Osteocyte (in vitro differentiated cells): ENCODE data around the gene SMAD1. TPM values are rescaled to one million over a fixed set of nuclear protein-coding genes. Genes with fewer than 3 reads are reported as not detected.

Experiments
- DNase-seq: peaks from one replicate; pipeline ENCODE4 v3.0.0; 2021; ENCODE audit warnings: mixed read lengths; ENCODE audit not compliant: unreplicated experiment; ENCODE audit errors: extremely low spot score
- H3K27ac Mint-ChIP-seq: one replicate; pipeline ENCODE4 v1.8.0; 2021; ENCODE audit warnings: mild to moderate bottlenecking, mixed read lengths; ENCODE audit not compliant: unreplicated experiment
- H3K27me3 Mint-ChIP-seq: one replicate; pipeline ENCODE4 v1.8.0; 2021; ENCODE audit warnings: mixed read lengths; ENCODE audit not compliant: unreplicated experiment
- H3K36me3 Mint-ChIP-seq: one replicate; pipeline ENCODE4 v1.8.0; 2021; ENCODE audit warnings: mixed read lengths; ENCODE audit not compliant: unreplicated experiment
- H3K4me1 Mint-ChIP-seq: one replicate; pipeline ENCODE4 v1.8.0; 2021; ENCODE audit warnings: mixed read lengths; ENCODE audit not compliant: unreplicated experiment
- H3K4me3 Mint-ChIP-seq: one replicate; pipeline ENCODE4 v1.8.0; 2021; ENCODE audit warnings: mild to moderate bottlenecking, moderate library complexity, mixed read lengths; ENCODE audit not compliant: unreplicated experiment
- H3K9me3 Mint-ChIP-seq: one replicate; pipeline ENCODE4 v1.8.0; 2021; ENCODE audit warnings: mixed read lengths; ENCODE audit not compliant: unreplicated experiment
- CTCF ChIP-seq: fragments of 200-600 bp; sonication (generic); IDR thresholded peaks from 2 replicates; pipeline ENCODE4 v1.5.0; 2021; ENCODE audit warnings: antibody characterized with exemption, mild to moderate bottlenecking, moderate library complexity
- total RNA-seq: library from RNA; stranded (reverse); gene quantifications from 2 replicates; pipeline ENCODE4 v1.2.1, GENCODE V29; 2021

Gene SMAD1
- total RNA-seq, 1 donor from 2014 or later = 18.1 TPM

- Mint-ChIP-seq H3K36me3 (peaks cover 24% of the 10 kb centered on the region), H3K27me3 (no peaks in the 10 kb centered on the region), H3K9me3 (no peaks in the 10 kb centered on the region), H3K4me1 (peaks cover 28% of the 10 kb centered on the region), H3K27ac (peak overlapping the region; percentile 9), H3K4me3 (no peak overlapping the region)
- DNase-seq = no peak
- no peak for TF ChIP-seq CTCF
These were observed 58.6 kb downstream of the SMAD1 start for GRCh38 chr4:145540235-145540634.

GRCh38 chr4:145541346-145541745, 59.7 kb downstream of the SMAD1 start:
- TF ChIP-seq CTCF = no peak
- no peak for DNase-seq
- peaks cover 39% of the 10 kb centered on the region for H3K4me1 Mint-ChIP-seq
- H3K9me3 Mint-ChIP-seq = no peaks in the 10 kb centered on the region
- H3K36me3 Mint-ChIP-seq = peaks cover 24% of the 10 kb centered on the region
- H3K27me3 Mint-ChIP-seq = no peaks in the 10 kb centered on the region
- H3K4me3 Mint-ChIP-seq = no peak overlapping the region
- H3K27ac Mint-ChIP-seq = no peak overlapping the region

GRCh38 chr4:145545031-145545430, 63.4 kb downstream of the SMAD1 start:
- TF ChIP-seq CTCF = no peak
- DNase-seq = no peak
- Mint-ChIP-seq H3K27me3 (no peaks in the 10 kb centered on the region), H3K36me3 (peaks cover 30% of the 10 kb centered on the region), H3K4me1 (peaks cover 39% of the 10 kb centered on the region), H3K9me3 (no peaks in the 10 kb centered on the region), H3K4me3 (no peak overlapping the region), H3K27ac (peak overlapping the region; percentile 76)

- TF ChIP-seq CTCF = no peak
- no peaks in the 10 kb centered on the region for H3K27me3 Mint-ChIP-seq
- peak overlapping the region; percentile 8 for H3K4me3 Mint-ChIP-seq
- peak overlapping the region; percentile 76 for H3K27ac Mint-ChIP-seq
- H3K36me3 Mint-ChIP-seq = peaks cover 27% of the 10 kb centered on the region
- H3K4me1 Mint-ChIP-seq = peaks cover 35% of the 10 kb centered on the region
- no peaks in the 10 kb centered on the region for H3K9me3 Mint-ChIP-seq
- DNase-seq = no peak
These were observed 64.0 kb downstream of the SMAD1 start for GRCh38 chr4:145545538-145546174.

GRCh38 chr4:145546175-145546915, 64.7 kb downstream of the SMAD1 start:
- TF ChIP-seq CTCF = no peak
- H3K27ac Mint-ChIP-seq = peak overlapping the region; percentile 76
- H3K4me3 Mint-ChIP-seq = peak overlapping the region; percentile 8
- peaks cover 30% of the 10 kb centered on the region for H3K4me1 Mint-ChIP-seq
- DNase-seq = no peak
- H3K27me3 Mint-ChIP-seq = no peaks in the 10 kb centered on the region
- H3K36me3 Mint-ChIP-seq = peaks cover 24% of the 10 kb centered on the region
- H3K9me3 Mint-ChIP-seq = no peaks in the 10 kb centered on the region
